Gastroesophageal sphincter (tissue), 3 donors: ENCODE results near the gene SEMA3A.

Experiments used
- CTCF ChIP-seq, 4 experiments: fragments of 200-600 bp in 2 of 4; fragments of 450-650 bp in 2 of 4; sonication (generic) in 1 of 4; IDR thresholded peaks; one replicate each; pipeline ENCODE4 v1.5.1; 2017 to 2019; ENCODE audit warnings: antibody characterized with exemption in 4 of 4, mild to moderate bottlenecking in 2 of 4, moderate library complexity in 2 of 4
- EP300 ChIP-seq: sonication (generic); formaldehyde crosslinking; IDR thresholded peaks from one replicate; pipeline ENCODE4 v1.6.1; 2017; ENCODE audit warnings: antibody characterized with exemption, mild to moderate bottlenecking
- POLR2AphosphoS5 ChIP-seq: sonication (generic); formaldehyde crosslinking; IDR thresholded peaks from one replicate; pipeline ENCODE4 v1.6.1; 2017; ENCODE audit warnings: antibody characterized with exemption

GRCh38 chr7:84134169-84134568 lies 60.4 kb downstream of the SEMA3A start:
- TF ChIP-seq CTCF (IDR thresholded peaks at IDR 0.05) (no peak), POLR2AphosphoS5 (no peak), EP300 (no peak)
